Measurements from ENCODE around the gene HLTF.
A peak's percentile ranks its signal among the peaks of the same experiment; 100 is the strongest.

HLTF gene

GRCh38 chr3:149004622-149005021 is 81.7 kb downstream of the HLTF start:
- H3K27ac ChIP-seq (ENCODE audit: insufficient read depth in 1 of 2, low read depth in 1 of 2, low read length in 2 of 2, poor library complexity in 1 of 2, severe bottlenecking in 2 of 2): no peak overlapping the region
- peaks cover 14 to 37% (median 26%) of the 10 kb centered on the region in 4 experiments for H3K36me3 ChIP-seq (ENCODE audit: control insufficient read depth in 4 of 4, insufficient read depth in 4 of 4, low read length in 3 of 4)
- no peak for DNase-seq
- H3K4me1 ChIP-seq (ENCODE audit: control extremely low read depth in 1 of 4, control insufficient read depth in 4 of 4, insufficient read depth in 4 of 4, low read length in 3 of 4): peaks cover 0 to 7% (median 2%) of the 10 kb centered on the region in 4 experiments
- POLR2A ChIA-PET: no interaction called here
- no peaks in the 10 kb centered on the region for H3K27me3 ChIP-seq (replicated peaks in 2 of 5; ENCODE audit: control insufficient read depth in 4 of 5, insufficient read depth in 5 of 5, low read length in 4 of 5)
- WGBS (ENCODE audit: insufficient coverage): 84% methylated on average over 3 of the region's 4 CpGs
- no peaks in the 10 kb centered on the region for H3K9me3 ChIP-seq (ENCODE audit: control extremely low read depth in 1 of 5, control insufficient read depth in 4 of 5, insufficient read depth in 2 of 5, low read depth in 1 of 5, low read length in 4 of 5)
- CTCF ChIA-PET: no interaction called here
- H3K4me3 ChIP-seq (ENCODE audit: control insufficient read depth in 1 of 7, extremely low read depth in 1 of 7, insufficient read depth in 4 of 7, low read depth in 2 of 7, low read length in 6 of 7): no peak overlapping the region

GRCh38 chr3:149003653-149004305 is 82.6 kb downstream of the HLTF start:
- WGBS (ENCODE audit: insufficient coverage): 90% methylated on average over 4 of the region's 6 CpGs
- Histone ChIP-seq H3K4me3 (ENCODE audit: control insufficient read depth in 1 of 7, extremely low read depth in 1 of 7, insufficient read depth in 4 of 7, low read depth in 2 of 7, low read length in 6 of 7) (no peak overlapping the region), H3K36me3 (ENCODE audit: control insufficient read depth in 4 of 4, insufficient read depth in 4 of 4, low read length in 3 of 4) (peaks cover 13 to 39% (median 23%) of the 10 kb centered on the region in 4 experiments), H3K9me3 (ENCODE audit: control extremely low read depth in 1 of 5, control insufficient read depth in 4 of 5, insufficient read depth in 2 of 5, low read depth in 1 of 5, low read length in 4 of 5) (no peaks in the 10 kb centered on the region), H3K27me3 (replicated peaks in 2 of 5; ENCODE audit: control insufficient read depth in 4 of 5, insufficient read depth in 5 of 5, low read length in 4 of 5) (no peaks in the 10 kb centered on the region), H3K27ac (ENCODE audit: insufficient read depth in 1 of 2, low read depth in 1 of 2, low read length in 2 of 2, poor library complexity in 1 of 2, severe bottlenecking in 2 of 2) (no peak overlapping the region), H3K4me1 (ENCODE audit: control extremely low read depth in 1 of 4, control insufficient read depth in 4 of 4, insufficient read depth in 4 of 4, low read length in 3 of 4) (peaks cover 0 to 8% (median 3%) of the 10 kb centered on the region in 4 experiments)
- ChIA-PET CTCF (no interaction called here), POLR2A (no interaction called here)
- no peak for DNase-seq

- Histone ChIP-seq H3K27me3 (replicated peaks in 2 of 5; ENCODE audit: control insufficient read depth in 4 of 5, insufficient read depth in 5 of 5, low read length in 4 of 5) (no peaks in the 10 kb centered on the region), H3K9me3 (ENCODE audit: control extremely low read depth in 1 of 5, control insufficient read depth in 4 of 5, insufficient read depth in 2 of 5, low read depth in 1 of 5, low read length in 4 of 5) (no peaks in the 10 kb centered on the region), H3K27ac (ENCODE audit: insufficient read depth in 1 of 2, low read depth in 1 of 2, low read length in 2 of 2, poor library complexity in 1 of 2, severe bottlenecking in 2 of 2) (no peak overlapping the region), H3K4me1 (ENCODE audit: control extremely low read depth in 1 of 4, control insufficient read depth in 4 of 4, insufficient read depth in 4 of 4, low read length in 3 of 4) (peaks cover 0 to 11% (median 5%) of the 10 kb centered on the region in 4 experiments), H3K36me3 (ENCODE audit: control insufficient read depth in 4 of 4, insufficient read depth in 4 of 4, low read length in 3 of 4) (peaks cover 5 to 38% (median 19%) of the 10 kb centered on the region in 4 experiments), H3K4me3 (ENCODE audit: control insufficient read depth in 1 of 7, extremely low read depth in 1 of 7, insufficient read depth in 4 of 7, low read depth in 2 of 7, low read length in 6 of 7) (no peak overlapping the region)
- ChIA-PET POLR2A (no interaction called here), CTCF (interaction anchor here (1.3 kb wide), 1 partner anchor 69 kb away, joined by 3 read pairs; no protein-coding TSS in a partner anchor)
- no CpG with 5 or more reads among the region's 3 CpGs for WGBS (ENCODE audit: insufficient coverage)
- DNase-seq: no peak
These were observed 84.6 kb downstream of the HLTF start for GRCh38 chr3:149001727-149002126.

- WGBS (ENCODE audit: insufficient coverage): 83% methylated on average over 1 of the region's 3 CpGs
- Histone ChIP-seq H3K9me3 (ENCODE audit: control extremely low read depth in 1 of 5, control insufficient read depth in 4 of 5, insufficient read depth in 2 of 5, low read depth in 1 of 5, low read length in 4 of 5) (no peaks in the 10 kb centered on the region), H3K36me3 (ENCODE audit: control insufficient read depth in 4 of 4, insufficient read depth in 4 of 4, low read length in 3 of 4) (peaks cover 8 to 48% (median 31%) of the 10 kb centered on the region in 4 experiments), H3K27me3 (replicated peaks in 2 of 5; ENCODE audit: control insufficient read depth in 4 of 5, insufficient read depth in 5 of 5, low read length in 4 of 5) (no peaks in the 10 kb centered on the region), H3K27ac (ENCODE audit: insufficient read depth in 1 of 2, low read depth in 1 of 2, low read length in 2 of 2, poor library complexity in 1 of 2, severe bottlenecking in 2 of 2) (no peak overlapping the region), H3K4me3 (ENCODE audit: control insufficient read depth in 1 of 7, extremely low read depth in 1 of 7, insufficient read depth in 4 of 7, low read depth in 2 of 7, low read length in 6 of 7) (no peak overlapping the region), H3K4me1 (ENCODE audit: control extremely low read depth in 1 of 4, control insufficient read depth in 4 of 4, insufficient read depth in 4 of 4, low read length in 3 of 4) (peaks cover 0 to 11% (median 5%) of the 10 kb centered on the region in 4 experiments)
- DNase-seq: no peak
- ChIA-PET CTCF (interaction anchor here (0.9 to 1.5 kb wide), 3 partner anchors 9 to 40 kb away, joined by 3 read pairs; no protein-coding TSS in a partner anchor), POLR2A (no interaction called here)
These were observed 86.1 kb downstream of the HLTF start for GRCh38 chr3:149000206-149000745.

- ChIA-PET POLR2A (no interaction called here), CTCF (interaction anchor here (0.7 to 1.5 kb wide), 4 partner anchors 10 to 46 kb away, joined by 3 read pairs; no protein-coding TSS in a partner anchor)
- Histone ChIP-seq H3K36me3 (ENCODE audit: control insufficient read depth in 4 of 4, insufficient read depth in 4 of 4, low read length in 3 of 4) (peaks cover 8 to 50% (median 33%) of the 10 kb centered on the region in 4 experiments), H3K27ac (ENCODE audit: insufficient read depth in 1 of 2, low read depth in 1 of 2, low read length in 2 of 2, poor library complexity in 1 of 2, severe bottlenecking in 2 of 2) (no peak overlapping the region), H3K4me3 (ENCODE audit: control insufficient read depth in 1 of 7, extremely low read depth in 1 of 7, insufficient read depth in 4 of 7, low read depth in 2 of 7, low read length in 6 of 7) (no peak overlapping the region), H3K4me1 (ENCODE audit: control extremely low read depth in 1 of 4, control insufficient read depth in 4 of 4, insufficient read depth in 4 of 4, low read length in 3 of 4) (peaks cover 0 to 11% (median 5%) of the 10 kb centered on the region in 4 experiments), H3K9me3 (ENCODE audit: control extremely low read depth in 1 of 5, control insufficient read depth in 4 of 5, insufficient read depth in 2 of 5, low read depth in 1 of 5, low read length in 4 of 5) (no peaks in the 10 kb centered on the region), H3K27me3 (replicated peaks in 2 of 5; ENCODE audit: control insufficient read depth in 4 of 5, insufficient read depth in 5 of 5, low read length in 4 of 5) (no peaks in the 10 kb centered on the region)
- no peak for DNase-seq
- WGBS (ENCODE audit: insufficient coverage): 100% methylated on average over 2 of the region's 3 CpGs
These were observed 86.5 kb downstream of the HLTF start for GRCh38 chr3:148999806-149000205.

- peak in 2 of 3 donors; percentile 46 to 47 for DNase-seq
- Histone ChIP-seq H3K4me3 (ENCODE audit: control insufficient read depth in 1 of 7, extremely low read depth in 1 of 7, insufficient read depth in 4 of 7, low read depth in 2 of 7, low read length in 6 of 7) (peak overlapping the region in 1 of 7 experiments; percentile 43), H3K4me1 (ENCODE audit: control extremely low read depth in 1 of 4, control insufficient read depth in 4 of 4, insufficient read depth in 4 of 4, low read length in 3 of 4) (peaks cover 0 to 11% (median 5%) of the 10 kb centered on the region in 4 experiments), H3K36me3 (ENCODE audit: control insufficient read depth in 4 of 4, insufficient read depth in 4 of 4, low read length in 3 of 4) (peaks cover 6 to 49% (median 33%) of the 10 kb centered on the region in 4 experiments), H3K27me3 (replicated peaks in 2 of 5; ENCODE audit: control insufficient read depth in 4 of 5, insufficient read depth in 5 of 5, low read length in 4 of 5) (no peaks in the 10 kb centered on the region), H3K9me3 (ENCODE audit: control extremely low read depth in 1 of 5, control insufficient read depth in 4 of 5, insufficient read depth in 2 of 5, low read depth in 1 of 5, low read length in 4 of 5) (no peaks in the 10 kb centered on the region), H3K27ac (ENCODE audit: insufficient read depth in 1 of 2, low read depth in 1 of 2, low read length in 2 of 2, poor library complexity in 1 of 2, severe bottlenecking in 2 of 2) (peak overlapping the region in 1 of 2 experiments; percentile 44)
- WGBS (ENCODE audit: insufficient coverage): no CpG with 5 or more reads among the region's 7 CpGs
- ChIA-PET POLR2A (no interaction called here), CTCF (interaction anchor here (0.7 to 1.5 kb wide), 5 partner anchors 38 to 98 kb away, joined by 3 to 4 read pairs (median 3); no protein-coding TSS in a partner anchor)
These were observed 87.5 kb downstream of the HLTF start for GRCh38 chr3:148998715-148999423.
